ENCODE results near the gene RETREG3. TPM values are rescaled to one million over a fixed set of nuclear protein-coding genes. Genes with fewer than 3 reads are reported as not detected.

Gene RETREG3
- total and polyA plus RNA-seq, 9 of the 15 experiments (the other 6 are each of a cell fraction or from before 2014, with no cell fraction given): 4.1 to 39.0 (median 16.9) TPM

DNA sequence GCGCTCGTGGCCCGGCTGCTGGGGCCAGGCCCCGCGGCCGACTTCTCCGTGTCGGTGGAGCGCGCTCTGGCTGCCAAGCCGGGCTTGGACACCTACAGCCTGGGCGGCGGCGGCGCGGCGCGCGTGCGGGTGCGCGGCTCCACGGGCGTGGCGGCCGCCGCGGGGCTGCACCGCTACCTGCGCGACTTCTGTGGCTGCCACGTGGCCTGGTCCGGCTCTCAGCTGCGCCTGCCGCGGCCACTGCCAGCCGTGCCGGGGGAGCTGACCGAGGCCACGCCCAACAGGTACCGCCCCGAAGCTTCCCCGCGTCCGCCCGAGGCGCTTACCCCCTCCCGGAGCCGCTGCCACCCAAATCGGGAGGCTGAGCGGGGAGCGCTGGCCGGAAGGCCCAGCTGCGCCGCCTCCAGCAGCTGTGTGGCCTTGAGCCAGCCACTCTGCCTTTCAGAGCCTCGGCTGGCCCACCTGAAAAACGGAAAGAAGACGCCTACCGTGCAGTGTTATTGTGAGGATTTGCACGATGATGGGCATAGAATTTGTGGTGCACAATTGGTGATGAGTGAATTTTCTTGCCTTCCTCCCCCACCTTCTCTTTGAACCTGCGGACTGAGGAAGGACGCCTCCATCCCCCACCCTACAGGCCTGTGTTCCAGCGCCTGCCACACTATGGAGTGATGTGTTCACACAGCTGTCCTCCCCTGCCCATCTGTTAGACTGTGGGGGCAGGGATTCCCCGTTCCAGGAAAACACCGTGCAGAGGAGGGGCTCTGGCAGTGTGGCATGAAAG is 72.6 kb downstream of the RETREG3 start (continued):
- TF ChIP-seq SOX6 (IDR thresholded peaks at IDR 0.05): peak; percentile 35
- peak; percentile 65 for TF ChIP-seq CXXC5 (CRISPR knock-in tag; IDR thresholded peaks at IDR 0.05)
- TF ChIP-seq, protein P1, sequence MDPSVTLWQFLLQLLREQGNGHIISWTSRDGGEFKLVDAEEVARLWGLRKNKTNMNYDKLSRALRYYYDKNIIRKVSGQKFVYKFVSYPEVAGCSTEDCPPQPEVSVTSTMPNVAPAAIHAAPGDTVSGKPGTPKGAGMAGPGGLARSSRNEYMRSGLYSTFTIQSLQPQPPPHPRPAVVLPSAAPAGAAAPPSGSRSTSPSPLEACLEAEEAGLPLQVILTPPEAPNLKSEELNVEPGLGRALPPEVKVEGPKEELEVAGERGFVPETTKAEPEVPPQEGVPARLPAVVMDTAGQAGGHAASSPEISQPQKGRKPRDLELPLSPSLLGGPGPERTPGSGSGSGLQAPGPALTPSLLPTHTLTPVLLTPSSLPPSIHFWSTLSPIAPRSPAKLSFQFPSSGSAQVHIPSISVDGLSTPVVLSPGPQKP (CRISPR knock-in tag; IDR thresholded peaks at IDR 0.05): no peak
- peak; percentile 73 to 89; a peak in 2 of 4 replicates for TF ChIP-seq SIN3A (IDR thresholded peaks at IDR 0.05; ENCODE audit: borderline replicate concordance in 2 of 2, control insufficient read depth in 1 of 2, low read depth in 2 of 2, low read length in 2 of 2)
- no peak for TF ChIP-seq ZBED1 (IDR thresholded peaks at IDR 0.05)
- no peak for TF ChIP-seq ZFP1 (CRISPR knock-in tag; IDR thresholded peaks at IDR 0.05)
- TF ChIP-seq ZNF41 (CRISPR knock-in tag; conservative IDR thresholded peaks at IDR 0.05): no peak
- no peak for TF ChIP-seq FOXK1 (CRISPR knock-in tag; IDR thresholded peaks at IDR 0.05; ENCODE audit: borderline replicate concordance)
- peak; percentile 86 for TF ChIP-seq CTBP1 (IDR thresholded peaks at IDR 0.05; ENCODE audit: borderline replicate concordance)
- peak; percentile 61; the same call in 1 of the 2 replicates for TF ChIP-seq PHF8 (IDR thresholded peaks at IDR 0.05; ENCODE audit: borderline replicate concordance, low read length)
- TF ChIP-seq, protein P2, sequence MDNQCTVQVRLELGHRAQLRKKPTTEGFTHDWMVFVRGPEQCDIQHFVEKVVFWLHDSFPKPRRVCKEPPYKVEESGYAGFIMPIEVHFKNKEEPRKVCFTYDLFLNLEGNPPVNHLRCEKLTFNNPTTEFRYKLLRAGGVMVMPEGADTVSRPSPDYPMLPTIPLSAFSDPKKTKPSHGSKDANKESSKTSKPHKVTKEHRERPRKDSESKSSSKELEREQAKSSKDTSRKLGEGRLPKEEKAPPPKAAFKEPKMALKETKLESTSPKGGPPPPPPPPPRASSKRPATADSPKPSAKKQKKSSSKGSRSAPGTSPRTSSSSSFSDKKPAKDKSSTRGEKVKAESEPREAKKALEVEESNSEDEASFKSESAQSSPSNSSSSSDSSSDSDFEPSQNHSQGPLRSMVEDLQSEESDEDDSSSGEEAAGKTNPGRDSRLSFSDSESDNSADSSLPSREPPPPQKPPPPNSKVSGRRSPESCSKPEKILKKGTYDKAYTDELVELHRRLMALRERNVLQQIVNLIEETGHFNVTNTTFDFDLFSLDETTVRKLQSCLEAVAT (IDR thresholded peaks at IDR 0.05): no peak
- no peak for TF ChIP-seq PTTG1 (tag; IDR thresholded peaks at IDR 0.05; ENCODE audit: low read depth)
- TF ChIP-seq, protein P3, sequence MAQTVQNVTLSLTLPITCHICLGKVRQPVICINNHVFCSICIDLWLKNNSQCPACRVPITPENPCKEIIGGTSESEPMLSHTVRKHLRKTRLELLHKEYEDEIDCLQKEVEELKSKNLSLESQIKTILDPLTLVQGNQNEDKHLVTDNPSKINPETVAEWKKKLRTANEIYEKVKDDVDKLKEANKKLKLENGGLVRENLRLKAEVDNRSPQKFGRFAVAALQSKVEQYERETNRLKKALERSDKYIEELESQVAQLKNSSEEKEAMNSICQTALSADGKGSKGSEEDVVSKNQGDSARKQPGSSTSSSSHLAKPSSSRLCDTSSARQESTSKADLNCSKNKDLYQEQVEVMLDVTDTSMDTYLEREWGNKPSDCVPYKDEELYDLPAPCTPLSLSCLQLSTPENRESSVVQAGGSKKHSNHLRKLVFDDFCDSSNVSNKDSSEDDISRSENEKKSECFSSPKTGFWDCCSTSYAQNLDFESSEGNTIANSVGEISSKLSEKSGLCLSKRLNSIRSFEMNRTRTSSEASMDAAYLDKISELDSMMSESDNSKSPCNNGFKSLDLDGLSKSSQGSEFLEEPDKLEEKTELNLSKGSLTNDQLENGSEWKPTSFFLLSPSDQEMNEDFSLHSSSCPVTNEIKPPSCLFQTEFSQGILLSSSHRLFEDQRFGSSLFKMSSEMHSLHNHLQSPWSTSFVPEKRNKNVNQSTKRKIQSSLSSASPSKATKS (CRISPR knock-in tag; IDR thresholded peaks at IDR 0.05): no peak
- TF ChIP-seq RNF2 (IDR thresholded peaks at IDR 0.05): peak; percentile 17; the same call in 1 of the 2 replicates
- TF ChIP-seq, protein P4, sequence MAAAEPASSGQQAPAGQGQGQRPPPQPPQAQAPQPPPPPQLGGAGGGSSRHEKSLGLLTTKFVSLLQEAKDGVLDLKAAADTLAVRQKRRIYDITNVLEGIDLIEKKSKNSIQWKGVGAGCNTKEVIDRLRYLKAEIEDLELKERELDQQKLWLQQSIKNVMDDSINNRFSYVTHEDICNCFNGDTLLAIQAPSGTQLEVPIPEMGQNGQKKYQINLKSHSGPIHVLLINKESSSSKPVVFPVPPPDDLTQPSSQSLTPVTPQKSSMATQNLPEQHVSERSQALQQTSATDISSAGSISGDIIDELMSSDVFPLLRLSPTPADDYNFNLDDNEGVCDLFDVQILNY (CRISPR knock-in tag; IDR thresholded peaks at IDR 0.05): no peak
- no peak for TF ChIP-seq RFX5 (IDR thresholded peaks at IDR 0.05; ENCODE audit: low read depth, low read length)
- TF ChIP-seq SIX5 (IDR thresholded peaks at IDR 0.05; ENCODE audit: borderline replicate concordance in 1 of 2, insufficient read depth in 1 of 2, low read depth in 1 of 2, low read length in 2 of 2): no peak
- TF ChIP-seq, protein P5, sequence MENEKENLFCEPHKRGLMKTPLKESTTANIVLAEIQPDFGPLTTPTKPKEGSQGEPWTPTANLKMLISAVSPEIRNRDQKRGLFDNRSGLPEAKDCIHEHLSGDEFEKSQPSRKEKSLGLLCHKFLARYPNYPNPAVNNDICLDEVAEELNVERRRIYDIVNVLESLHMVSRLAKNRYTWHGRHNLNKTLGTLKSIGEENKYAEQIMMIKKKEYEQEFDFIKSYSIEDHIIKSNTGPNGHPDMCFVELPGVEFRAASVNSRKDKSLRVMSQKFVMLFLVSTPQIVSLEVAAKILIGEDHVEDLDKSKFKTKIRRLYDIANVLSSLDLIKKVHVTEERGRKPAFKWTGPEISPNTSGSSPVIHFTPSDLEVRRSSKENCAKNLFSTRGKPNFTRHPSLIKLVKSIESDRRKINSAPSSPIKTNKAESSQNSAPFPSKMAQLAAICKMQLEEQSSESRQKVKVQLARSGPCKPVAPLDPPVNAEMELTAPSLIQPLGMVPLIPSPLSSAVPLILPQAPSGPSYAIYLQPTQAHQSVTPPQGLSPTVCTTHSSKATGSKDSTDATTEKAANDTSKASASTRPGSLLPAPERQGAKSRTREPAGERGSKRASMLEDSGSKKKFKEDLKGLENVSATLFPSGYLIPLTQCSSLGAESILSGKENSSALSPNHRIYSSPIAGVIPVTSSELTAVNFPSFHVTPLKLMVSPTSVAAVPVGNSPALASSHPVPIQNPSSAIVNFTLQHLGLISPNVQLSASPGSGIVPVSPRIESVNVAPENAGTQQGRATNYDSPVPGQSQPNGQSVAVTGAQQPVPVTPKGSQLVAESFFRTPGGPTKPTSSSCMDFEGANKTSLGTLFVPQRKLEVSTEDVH (IDR thresholded peaks at IDR 0.05; ENCODE audit: low read depth, partially characterized antibody): no peak
- no peak for TF ChIP-seq BRCA1 (IDR thresholded peaks at IDR 0.05)
- no peak for TF ChIP-seq BRCA1 (CRISPR knock-in tag; IDR thresholded peaks at IDR 0.05)
